ENCODE data around the gene LRRC74B.

DNA sequence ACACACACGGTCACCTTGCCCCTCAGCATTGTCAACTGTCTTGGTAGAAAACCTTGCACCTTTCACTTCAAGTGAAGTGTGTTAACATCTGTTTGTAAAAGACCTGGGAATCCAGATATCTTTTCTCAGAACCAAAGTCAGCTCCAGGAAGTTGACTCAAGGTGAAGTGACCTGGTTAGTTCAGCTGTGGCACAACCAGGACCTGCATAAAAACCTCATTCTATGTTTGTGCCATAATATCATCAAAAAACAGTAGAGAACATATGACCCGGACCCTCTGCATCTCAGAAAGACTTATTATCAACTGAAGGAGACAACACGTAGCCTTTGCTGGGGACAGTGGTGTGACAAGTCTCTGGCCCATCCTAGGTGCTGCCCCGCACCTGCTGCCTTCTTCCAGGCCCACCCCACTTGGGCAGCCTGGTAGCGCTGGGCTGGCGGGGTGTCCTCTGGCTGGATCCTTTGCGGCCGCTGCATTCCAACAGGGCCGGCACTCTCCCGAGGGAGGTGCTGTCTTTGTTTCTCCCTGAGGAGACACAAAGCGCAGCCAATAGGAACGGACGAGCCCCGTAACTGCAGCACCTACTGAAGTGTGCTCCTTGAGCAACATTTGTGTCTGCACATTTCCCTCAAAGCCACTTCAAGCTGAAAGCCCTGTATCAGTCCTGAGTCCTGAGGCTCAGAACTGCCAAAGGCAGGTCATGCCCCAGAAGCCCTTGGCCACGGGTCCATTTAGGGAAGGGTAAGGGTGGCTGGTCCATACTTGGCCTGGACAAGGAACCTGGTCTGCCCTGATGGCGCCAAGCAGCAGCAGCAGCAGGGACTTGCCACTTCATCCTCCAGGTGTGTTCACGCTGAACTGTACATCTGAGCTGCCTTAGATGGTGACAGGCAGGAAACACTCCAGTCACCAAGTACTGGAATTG is 25.2 kb downstream of the LRRC74B start:
- TF ChIP-seq POLR2AphosphoS5 (IDR thresholded peaks at IDR 0.05; ENCODE audit: low read depth) (no peak), EZH2 (IDR thresholded peaks at IDR 0.05; ENCODE audit: low read depth, unreplicated experiment) (no peak)
- TF ChIP-seq, protein P1, sequence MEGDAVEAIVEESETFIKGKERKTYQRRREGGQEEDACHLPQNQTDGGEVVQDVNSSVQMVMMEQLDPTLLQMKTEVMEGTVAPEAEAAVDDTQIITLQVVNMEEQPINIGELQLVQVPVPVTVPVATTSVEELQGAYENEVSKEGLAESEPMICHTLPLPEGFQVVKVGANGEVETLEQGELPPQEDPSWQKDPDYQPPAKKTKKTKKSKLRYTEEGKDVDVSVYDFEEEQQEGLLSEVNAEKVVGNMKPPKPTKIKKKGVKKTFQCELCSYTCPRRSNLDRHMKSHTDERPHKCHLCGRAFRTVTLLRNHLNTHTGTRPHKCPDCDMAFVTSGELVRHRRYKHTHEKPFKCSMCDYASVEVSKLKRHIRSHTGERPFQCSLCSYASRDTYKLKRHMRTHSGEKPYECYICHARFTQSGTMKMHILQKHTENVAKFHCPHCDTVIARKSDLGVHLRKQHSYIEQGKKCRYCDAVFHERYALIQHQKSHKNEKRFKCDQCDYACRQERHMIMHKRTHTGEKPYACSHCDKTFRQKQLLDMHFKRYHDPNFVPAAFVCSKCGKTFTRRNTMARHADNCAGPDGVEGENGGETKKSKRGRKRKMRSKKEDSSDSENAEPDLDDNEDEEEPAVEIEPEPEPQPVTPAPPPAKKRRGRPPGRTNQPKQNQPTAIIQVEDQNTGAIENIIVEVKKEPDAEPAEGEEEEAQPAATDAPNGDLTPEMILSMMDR (conservative IDR thresholded peaks at IDR 0.05; ENCODE audit: low read depth in 2 of 2) = no peak
